Mucosa of descending colon (tissue), 3 donors: ENCODE measurements around the gene FXYD5. TPM values are rescaled to one million over a fixed set of nuclear protein-coding genes. Genes with fewer than 3 reads are reported as not detected.

Experiments
- ATAC-seq: fragments of 200-7000 bp; cut with Tn5 transposase; one replicate; pipeline ENCODE4 v1.9.1; 2020; ENCODE audit warnings: mild to moderate bottlenecking, moderate library complexity
- DNase-seq, 3 donors: peaks; one replicate each; pipeline ENCODE4 v3.0.0-alpha.2; 2020
- H3K36me3 ChIP-seq: fragments of 200-600 bp; one replicate; pipeline ENCODE4 v1.8.0; 2021; ENCODE audit warnings: low read depth, mild to moderate bottlenecking
- H3K4me1 ChIP-seq: fragments of 200-600 bp; one replicate; pipeline ENCODE4 v1.8.0; 2021; ENCODE audit warnings: low read depth, mild to moderate bottlenecking
- H3K4me3 ChIP-seq: fragments of 200-600 bp; one replicate; pipeline ENCODE4 v1.8.0; 2021; ENCODE audit warnings: mild to moderate bottlenecking
- H3K9me3 ChIP-seq: fragments of 200-600 bp; one replicate; pipeline ENCODE4 v1.8.0; 2021; ENCODE audit warnings: mild to moderate bottlenecking
- intact Hi-C, 2 donors: fragments of 100-400 bp; cut with DNase I in 1 of 2; cut with micrococcal nuclease in 1 of 2; formaldehyde crosslinking; loops; one replicate each; pipeline versions ENCODE4 v1.11.0 to v1.11.1; 2022; cut with DNase I, micrococcal nuclease
- long read RNA-seq, 2 donors: library from polyadenylated mRNA; unstranded; transcript quantifications; one replicate each; pipeline ENCODE4 v2.0.0, GENCODE V29; 2019 to 2021
- total RNA-seq, 3 donors: library from RNA; stranded (reverse); fragmentation: NEBNext Ultra II Directional in 2 of 3; extraction: Animal tissue kit (Norgen Biotek cat#: 25700) in 2 of 3; gene quantifications; one replicate each; pipeline versions ENCODE4 v1.2.1 to v1.2.4, GENCODE V29; 2021 to 2023
- TF ChIP-seq, protein P1 (sequence below): fragments of 200-600 bp; IDR thresholded peaks from one replicate; pipeline ENCODE4 v1.8.0; 2022; ENCODE audit warnings: antibody characterized with exemption, mild to moderate bottlenecking
- donor health status: DM: no; HTN: no; CAD: no; lungs with moderate emphysema.
- donor health status: DM: no; HTN: no; CAD: no.
- donor health status: DM: no; HTN: yes; CAD: no.

Gene FXYD5, protein sequence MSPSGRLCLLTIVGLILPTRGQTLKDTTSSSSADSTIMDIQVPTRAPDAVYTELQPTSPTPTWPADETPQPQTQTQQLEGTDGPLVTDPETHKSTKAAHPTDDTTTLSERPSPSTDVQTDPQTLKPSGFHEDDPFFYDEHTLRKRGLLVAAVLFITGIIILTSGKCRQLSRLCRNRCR
- 10 to 100 TPM in 2 of 3 donors, 1 to 10 TPM in 1; 9.1 to 20.8 (median 17.9) TPM for total RNA-seq
- long read RNA-seq, donor 1, transcript FXYD5-204 (9 exons, 872 nt), result major isoform, 11 of 14 reads
- long read RNA-seq, donor 1, partial matches to known transcripts, result 1 of 14 reads
- long read RNA-seq, donor 1, other reads (novel, unspliced or antisense), result 1 of 14 reads
- long read RNA-seq, donor 2, partial matches to known transcripts, result 0 of 5 reads
- long read RNA-seq, donor 2, other reads (novel, unspliced or antisense), result 0 of 5 reads

DNA sequence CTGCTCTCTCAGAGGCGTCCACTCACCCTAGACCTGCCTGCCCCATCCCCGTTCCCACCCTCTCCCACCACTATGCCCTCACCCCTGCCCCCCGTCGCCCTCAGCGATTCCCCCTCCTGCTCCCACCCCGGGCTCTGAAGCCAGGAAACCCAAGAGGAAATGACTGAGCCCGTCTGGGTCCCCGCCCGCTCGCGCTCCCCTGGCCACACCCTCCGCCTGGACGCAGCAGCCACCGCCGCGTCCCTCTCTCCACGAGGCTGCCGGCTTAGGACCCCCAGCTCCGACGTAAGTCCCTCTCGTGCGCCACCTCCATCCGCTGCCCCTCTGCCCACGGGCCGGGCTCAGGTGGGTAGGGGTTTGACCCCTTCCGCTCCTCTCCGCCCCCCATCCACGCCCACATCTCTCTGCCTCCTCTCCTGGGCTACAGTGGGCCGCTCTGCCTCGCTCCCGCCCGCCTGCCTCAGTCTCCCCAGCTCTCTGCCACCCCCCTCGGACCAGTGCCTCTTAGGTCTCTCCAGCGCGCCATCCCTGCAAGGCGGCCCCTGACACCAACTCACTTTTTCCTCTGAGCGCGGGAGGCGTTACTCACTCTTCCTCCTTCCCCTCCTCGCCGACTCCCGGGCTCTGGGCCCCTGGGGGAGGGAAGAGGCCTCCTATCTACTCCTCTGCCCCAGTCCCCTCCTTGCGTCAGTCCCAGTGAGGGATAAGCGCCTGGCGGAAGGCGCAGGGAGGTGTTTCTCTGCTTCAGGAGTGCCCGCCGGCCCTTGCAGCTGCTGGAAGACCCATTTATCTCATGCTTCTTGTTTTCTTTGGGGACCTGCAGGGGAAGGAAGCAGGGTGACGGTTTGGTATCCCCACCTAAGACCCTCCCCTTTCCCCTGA lies at the start of gene FXYD5:
TSS of gene FXYD5 (plus strand) at position 211 of the 882 bp plus-strand sequence. CDS start 816 bp downstream, outside the sequence.
- intact Hi-C loops, result no loop called here
- ATAC-seq (peak; percentile 91), DNase-seq (peak; percentile 66 to 88 (median 74))
- Histone ChIP-seq H3K4me1 (no peaks in the 10 kb centered on the region), H3K4me3 (peak within 1 kb of the TSS; percentile 34), H3K36me3 (no peaks in the 10 kb centered on the region), H3K9me3 (no peaks in the 10 kb centered on the region)
- TF ChIP-seq, protein P1, sequence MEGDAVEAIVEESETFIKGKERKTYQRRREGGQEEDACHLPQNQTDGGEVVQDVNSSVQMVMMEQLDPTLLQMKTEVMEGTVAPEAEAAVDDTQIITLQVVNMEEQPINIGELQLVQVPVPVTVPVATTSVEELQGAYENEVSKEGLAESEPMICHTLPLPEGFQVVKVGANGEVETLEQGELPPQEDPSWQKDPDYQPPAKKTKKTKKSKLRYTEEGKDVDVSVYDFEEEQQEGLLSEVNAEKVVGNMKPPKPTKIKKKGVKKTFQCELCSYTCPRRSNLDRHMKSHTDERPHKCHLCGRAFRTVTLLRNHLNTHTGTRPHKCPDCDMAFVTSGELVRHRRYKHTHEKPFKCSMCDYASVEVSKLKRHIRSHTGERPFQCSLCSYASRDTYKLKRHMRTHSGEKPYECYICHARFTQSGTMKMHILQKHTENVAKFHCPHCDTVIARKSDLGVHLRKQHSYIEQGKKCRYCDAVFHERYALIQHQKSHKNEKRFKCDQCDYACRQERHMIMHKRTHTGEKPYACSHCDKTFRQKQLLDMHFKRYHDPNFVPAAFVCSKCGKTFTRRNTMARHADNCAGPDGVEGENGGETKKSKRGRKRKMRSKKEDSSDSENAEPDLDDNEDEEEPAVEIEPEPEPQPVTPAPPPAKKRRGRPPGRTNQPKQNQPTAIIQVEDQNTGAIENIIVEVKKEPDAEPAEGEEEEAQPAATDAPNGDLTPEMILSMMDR, result no peak

DNA sequence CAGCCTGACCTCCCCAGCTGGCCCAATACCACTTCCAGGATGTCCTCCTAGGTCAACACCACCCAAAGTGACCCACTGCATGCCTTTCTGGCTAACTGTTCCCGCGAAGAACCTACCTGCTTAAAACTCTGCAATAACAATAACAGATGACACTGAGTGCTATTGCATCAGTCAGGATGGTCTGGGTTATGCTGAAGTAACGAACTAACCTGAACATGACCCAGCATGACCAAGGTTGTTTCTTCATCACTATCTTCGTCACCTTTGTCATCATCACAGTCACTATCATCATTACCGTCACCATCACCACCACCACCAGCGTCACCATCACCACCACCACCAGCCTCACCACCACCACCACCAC lies 49.5 kb upstream of the FXYD5 start:
- intact Hi-C loops, result no loop called here
- TF ChIP-seq, protein P1, result no peak
- ATAC-seq, result no peak

DNA sequence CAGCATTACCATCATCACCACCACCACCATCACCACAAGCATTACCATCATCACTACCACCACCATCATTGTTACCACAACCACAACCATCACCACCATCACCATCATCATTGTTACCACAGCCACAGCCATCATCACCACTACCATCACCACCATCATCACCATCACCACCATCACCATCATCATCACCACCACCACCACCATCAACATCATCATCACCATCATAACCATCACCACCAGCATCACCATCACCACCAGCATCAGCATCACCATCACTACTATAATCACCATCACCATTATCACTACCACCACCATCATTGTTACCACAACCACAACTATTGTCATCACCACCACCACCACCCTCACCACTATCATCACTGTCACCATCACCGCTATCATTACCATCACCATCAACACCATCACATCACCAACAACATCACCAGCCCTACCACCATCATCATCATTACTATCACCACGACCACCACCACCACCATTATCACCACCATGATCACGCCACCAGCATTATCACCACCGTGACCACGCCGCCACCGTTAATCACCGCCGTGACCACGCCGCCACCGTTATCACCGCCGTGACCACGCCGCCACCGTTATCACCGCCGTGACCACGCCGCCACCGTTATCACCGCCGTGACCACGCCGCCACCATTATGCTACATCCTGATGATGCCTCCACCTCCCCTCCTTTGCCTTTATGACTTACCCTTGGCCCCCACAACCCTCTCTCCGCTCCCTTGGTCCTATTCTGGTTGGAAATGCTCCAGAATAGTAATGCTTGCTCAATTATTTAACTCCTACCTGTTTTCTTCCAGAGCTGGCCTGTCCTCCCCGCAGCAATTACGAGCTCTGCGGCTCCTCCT lies 48.9 kb upstream of the FXYD5 start:
- TF ChIP-seq, protein P1, result no peak
- ATAC-seq (no peak), DNase-seq (no peak)
- Histone ChIP-seq H3K36me3 (no peaks in the 10 kb centered on the region), H3K4me3 (no peak overlapping the region), H3K9me3 (no peaks in the 10 kb centered on the region), H3K4me1 (peaks cover 15% of the 10 kb centered on the region)
- intact Hi-C loops, result no loop called here

More for the DNA sequence above, 49.5 kb upstream of the FXYD5 start:
- Histone ChIP-seq H3K36me3 (no peaks in the 10 kb centered on the region), H3K4me1 (peaks cover 15% of the 10 kb centered on the region), H3K4me3 (no peak overlapping the region), H3K9me3 (no peaks in the 10 kb centered on the region)
- DNase-seq, result no peak

DNA sequence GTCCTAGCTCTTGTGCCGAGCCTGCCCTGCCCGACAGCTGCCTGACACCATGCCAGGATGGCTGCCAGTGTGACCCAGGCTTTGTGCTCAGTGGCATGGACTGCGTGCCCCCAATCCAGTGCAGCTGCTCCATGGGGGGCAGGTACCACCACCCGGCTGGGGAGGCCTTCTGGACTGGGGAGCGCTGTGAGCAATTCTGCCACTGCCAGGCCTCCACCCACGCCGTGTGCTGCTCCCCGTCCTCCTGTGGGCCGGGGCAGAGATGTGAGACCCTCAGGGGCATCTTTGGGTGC lies 48.3 kb upstream of the FXYD5 start:
- intact Hi-C loops, result no loop called here
- peaks cover 15% of the 10 kb centered on the region for H3K4me1 ChIP-seq
- no peak overlapping the region for H3K4me3 ChIP-seq
- TF ChIP-seq, protein P1, result no peak
- no peaks in the 10 kb centered on the region for H3K9me3 ChIP-seq
- no peaks in the 10 kb centered on the region for H3K36me3 ChIP-seq
- ATAC-seq (no peak), DNase-seq (no peak)

DNA sequence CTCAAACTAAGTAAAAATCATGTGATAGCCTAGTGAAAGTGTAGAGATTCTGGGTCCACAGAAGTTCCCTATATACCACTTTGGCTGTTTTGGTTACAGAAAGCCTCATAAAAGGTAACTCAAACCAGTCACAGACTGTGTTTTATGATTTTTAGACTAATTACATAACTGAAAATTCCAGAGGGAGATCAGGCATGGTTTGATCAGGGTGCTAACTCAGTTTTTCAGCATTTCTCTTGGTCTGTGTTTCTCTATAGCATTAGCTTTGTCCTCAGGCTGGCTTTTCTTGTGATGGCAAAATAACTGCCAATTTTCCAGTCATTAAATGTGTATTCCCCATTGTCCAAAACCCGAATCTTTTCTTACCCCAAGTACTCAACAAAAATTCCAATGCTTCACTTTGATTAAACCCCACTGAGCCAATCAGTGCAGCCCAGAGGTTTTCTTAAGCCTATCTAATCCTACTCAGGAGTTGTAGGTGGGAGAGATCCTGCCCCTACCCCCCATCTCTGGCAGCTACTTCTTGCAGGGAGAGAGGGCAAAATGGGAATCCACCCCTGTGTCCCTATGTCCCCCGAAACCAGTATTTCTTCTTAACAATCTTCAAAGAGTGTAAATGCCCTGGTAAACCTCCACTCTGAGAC lies 47.5 kb upstream of the FXYD5 start:
- TF ChIP-seq, protein P1, result no peak
- intact Hi-C loops, result no loop called here
- Histone ChIP-seq H3K4me1 (peaks cover 15% of the 10 kb centered on the region), H3K36me3 (no peaks in the 10 kb centered on the region), H3K4me3 (no peak overlapping the region), H3K9me3 (no peaks in the 10 kb centered on the region)
- DNase-seq (no peak), ATAC-seq (no peak)
